Measurements from ENCODE around the gene ADPRHL1.
"Not testable (repeated sequence)": the region's sequence is repeated elsewhere in the genome, so short reads cannot be mapped to it uniquely, and the experiment has no call there.

Gene ADPRHL1

DNA sequence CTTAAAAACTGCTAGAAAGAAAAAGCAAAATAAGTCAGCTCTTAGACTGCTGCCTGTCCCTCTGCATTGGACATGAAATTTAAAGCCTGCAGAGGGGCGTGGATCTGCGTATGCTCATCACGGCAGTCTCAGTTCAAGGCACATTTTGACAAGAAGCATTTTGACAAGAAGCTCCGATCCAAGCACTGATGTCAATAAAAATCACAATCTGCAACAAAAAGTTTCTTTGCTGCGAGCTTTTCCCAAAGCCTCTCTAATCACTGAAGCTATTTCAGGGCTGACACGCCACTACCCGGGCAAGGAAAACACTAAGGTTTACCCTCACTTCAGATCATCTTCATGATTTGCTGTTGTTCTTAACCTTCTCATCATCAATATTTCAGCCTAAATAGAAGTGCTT, 29.8 kb upstream of the ADPRHL1 start:
- in situ Hi-C loops (cut with MboI; ENCODE audit: low sequenced_read_pairs): no loop called here

DNA sequence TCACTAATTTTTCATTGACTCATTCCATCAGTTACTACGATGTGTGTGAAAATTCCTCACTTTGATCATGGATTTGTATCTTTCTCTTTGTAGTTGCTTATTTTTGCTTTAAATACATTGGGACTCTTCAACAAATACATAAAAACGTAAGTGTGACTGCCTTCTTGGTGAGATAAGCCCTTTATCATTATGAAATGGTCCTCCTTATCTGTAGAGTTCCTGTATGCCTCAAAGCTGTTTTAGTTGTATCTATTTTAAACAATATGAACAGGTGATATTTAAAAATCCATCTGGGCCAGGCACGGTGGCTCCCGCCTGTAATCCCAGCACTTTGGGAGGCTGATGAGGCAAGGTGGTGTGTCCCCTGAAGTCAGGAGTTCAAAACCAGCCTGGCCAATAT, 25.9 kb upstream of the ADPRHL1 start:
- in situ Hi-C loops (cut with MboI; ENCODE audit: low sequenced_read_pairs): no loop called here

DNA sequence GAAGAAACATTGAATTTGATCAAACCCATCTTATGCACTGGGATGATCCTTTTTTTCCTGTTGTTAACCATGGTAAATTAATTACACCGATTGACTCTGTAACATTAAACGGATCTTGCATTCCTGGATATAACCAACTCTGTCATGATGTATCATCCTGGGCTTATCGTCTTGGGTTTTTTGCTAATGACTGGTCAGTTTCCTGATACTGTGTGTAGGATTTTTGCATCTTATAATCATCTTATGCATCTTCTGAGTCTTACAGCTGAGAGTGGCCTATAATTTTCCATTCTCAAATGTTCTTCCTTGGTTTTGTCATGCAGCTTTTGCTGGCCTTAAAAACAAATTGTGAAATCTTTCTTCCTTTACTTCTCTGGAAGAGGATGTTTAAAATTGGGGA, 24.4 kb upstream of the ADPRHL1 start:
- in situ Hi-C loops (cut with MboI; ENCODE audit: low sequenced_read_pairs): no loop called here

DNA sequence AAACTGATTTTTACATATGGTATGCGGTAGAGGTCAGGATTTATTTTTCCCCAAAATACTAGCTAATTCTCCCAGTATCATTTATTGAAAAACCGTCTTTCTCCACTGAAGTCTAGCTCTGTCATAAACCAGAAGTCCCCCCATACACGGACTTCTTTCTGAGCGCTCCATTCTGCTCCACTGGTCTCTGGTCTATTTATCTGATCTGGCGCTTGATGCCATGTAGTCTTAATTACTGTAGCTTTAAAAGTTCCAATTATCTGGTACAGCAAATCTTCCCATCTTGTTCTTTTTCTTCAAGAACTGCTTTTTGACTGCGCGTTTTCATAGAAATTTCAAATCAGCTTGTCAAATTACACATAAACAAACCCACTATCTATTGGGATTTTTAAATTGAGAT, 23.5 kb upstream of the ADPRHL1 start:
- in situ Hi-C loops (cut with MboI; ENCODE audit: low sequenced_read_pairs): no loop called here

DNA sequence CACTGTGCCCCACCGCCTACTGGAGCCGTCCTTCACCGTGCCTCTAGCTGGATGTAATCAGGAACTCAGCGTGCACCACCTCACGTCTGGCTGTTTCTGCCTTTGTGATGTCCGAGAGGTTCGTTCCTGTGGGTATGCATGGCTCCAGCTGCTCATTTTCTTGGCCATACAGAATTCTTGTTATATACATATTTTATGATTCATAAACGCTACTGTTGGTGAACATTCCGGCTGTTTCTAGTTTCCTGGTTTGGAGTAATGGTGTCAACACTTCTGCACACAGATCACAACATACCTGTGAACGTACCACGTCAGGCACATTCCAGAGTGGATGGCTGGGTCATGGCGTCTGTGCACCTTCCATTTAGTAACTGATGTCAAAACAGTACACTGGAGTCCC, 22.6 kb upstream of the ADPRHL1 start:
- in situ Hi-C loops (cut with MboI; ENCODE audit: low sequenced_read_pairs): no loop called here

DNA sequence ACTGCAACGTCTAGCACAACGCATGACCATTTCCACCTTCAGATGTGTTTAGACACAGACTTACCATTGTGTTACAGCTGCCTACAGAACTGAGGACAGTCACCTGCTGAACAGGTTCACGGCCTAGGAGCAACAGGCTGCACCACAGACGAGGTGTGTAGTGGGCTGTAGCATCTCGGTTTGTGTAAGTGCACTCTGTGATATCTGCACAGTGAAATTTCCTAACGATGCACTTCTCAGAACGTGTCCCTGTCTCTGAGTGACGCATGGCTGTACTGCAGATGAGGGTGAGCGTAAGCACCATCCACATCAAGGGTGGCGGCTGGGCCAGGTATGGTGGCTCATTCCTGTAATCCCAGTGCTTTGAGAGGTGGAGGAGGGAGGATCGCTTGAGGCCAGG, 22.0 kb upstream of the ADPRHL1 start:
- in situ Hi-C loops (cut with MboI; ENCODE audit: low sequenced_read_pairs): no loop called here

DNA sequence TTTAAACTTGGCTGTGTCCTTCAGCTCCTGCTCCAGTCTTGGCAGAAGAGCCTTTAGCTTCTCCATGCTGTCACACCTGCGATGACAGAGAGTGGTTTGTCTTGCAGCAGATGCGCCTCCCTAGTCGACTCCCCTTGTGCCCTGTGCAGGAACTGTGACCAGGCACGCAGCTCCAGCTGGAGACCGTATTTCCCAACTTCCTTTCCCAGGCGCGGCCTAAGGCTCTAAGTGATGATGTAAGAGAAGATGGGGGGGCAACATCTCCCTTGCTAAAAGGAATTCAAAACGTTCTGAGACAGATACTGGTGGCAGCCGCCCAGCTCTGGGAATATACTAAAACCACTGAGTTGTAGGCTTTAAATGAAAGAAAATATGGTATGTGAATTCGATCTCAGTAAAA, 20.9 kb upstream of the ADPRHL1 start:
- in situ Hi-C loops (cut with MboI; ENCODE audit: low sequenced_read_pairs): no loop called here

DNA sequence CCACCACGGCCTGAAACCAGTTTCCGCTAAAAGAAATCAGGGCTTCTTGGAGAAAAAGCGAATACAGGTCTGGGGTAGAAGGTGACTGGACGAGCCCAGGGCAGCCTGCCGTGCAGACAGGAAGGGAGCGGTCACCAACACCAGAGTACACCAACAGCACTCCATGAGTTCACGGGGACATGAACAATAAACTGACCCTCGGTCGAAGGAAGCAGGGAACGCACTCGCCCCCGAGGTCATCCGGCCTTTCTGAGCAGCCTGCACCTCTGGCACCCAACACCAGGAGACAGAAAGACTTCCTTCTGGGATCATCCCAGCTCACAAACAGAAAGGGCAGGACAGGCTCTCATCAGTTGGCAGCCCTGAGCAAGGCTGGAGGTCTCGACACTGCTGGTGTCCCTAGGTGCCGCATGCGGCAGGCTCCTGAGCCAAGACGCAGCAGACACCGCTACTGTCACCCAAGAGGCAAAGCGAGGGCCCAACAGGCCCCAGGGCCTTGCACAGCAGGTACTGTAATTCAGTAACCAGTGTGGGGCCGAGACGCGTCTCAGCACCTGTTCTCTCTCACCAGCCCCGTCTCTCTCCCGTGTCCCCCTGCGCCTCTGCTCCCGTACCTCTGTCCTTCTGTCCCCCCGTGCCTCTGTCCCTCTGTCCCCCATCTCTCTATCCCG, 19.2 kb upstream of the ADPRHL1 start:
- in situ Hi-C loops (cut with MboI; ENCODE audit: low sequenced_read_pairs): no loop called here

DNA sequence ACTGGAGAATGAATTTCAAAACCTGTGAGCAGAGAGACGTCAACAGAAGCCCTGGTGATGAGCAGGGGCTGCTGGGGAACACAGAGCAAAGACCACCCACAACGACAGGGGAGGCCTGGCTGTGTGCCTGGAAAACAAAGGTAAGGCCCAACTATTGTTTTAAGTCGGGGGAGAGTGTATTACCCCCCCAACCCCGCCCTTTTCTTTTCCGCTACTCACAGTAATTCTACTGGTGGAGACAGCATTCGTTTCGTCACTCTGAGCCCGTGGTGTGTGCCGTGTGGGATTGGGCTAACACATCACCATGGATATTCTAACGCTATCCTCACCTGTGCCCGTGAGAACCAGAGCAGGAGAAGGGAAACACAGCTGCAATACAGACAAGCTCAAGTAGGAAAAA, 18.6 kb upstream of the ADPRHL1 start:
- in situ Hi-C loops (cut with MboI; ENCODE audit: low sequenced_read_pairs): no loop called here

DNA sequence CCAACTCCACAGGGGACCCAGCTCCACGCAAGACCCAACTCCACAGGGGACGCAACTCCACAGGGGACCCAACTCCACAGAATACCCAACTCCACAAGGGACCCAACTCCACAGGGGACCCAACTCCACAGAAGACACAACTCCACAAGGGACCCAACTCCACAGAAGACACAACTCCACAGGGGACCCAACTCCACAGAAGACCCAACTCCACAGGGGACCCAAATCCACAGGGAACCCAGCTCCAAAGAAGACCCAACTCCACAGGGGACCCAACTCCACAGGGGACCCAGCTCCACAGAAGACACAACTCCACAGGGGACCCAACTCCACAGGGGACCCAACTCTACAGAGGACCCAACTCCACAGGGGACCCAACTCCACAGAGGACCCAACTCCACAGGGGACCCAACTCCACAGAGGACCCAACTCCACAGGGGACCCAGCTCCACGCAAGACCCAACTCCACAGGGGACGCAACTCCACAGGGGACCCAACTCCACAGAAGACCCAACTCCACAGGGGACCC, 17.4 kb upstream of the ADPRHL1 start:
- in situ Hi-C loops (cut with MboI; ENCODE audit: low sequenced_read_pairs): not testable (repeated sequence)

DNA sequence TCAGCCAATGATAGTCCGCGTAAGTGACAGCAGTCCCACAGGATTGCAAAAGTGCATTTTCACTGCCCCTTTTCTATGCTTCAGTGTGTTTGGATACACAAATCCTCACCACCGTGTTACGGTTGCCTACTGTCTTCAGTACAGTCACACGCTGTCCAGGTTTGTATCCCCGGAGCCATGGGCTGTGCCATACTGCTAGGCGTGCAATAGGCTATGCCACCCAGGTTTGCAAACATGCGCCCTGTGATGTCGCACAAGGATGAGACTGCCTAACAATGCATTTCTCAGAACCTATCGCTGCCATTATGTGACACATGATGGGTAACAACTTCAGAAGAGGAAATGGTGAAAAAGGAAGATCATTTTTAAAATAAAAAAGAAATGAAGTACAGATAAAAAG, 16.8 kb upstream of the ADPRHL1 start:
- in situ Hi-C loops (cut with MboI; ENCODE audit: low sequenced_read_pairs): no loop called here

DNA sequence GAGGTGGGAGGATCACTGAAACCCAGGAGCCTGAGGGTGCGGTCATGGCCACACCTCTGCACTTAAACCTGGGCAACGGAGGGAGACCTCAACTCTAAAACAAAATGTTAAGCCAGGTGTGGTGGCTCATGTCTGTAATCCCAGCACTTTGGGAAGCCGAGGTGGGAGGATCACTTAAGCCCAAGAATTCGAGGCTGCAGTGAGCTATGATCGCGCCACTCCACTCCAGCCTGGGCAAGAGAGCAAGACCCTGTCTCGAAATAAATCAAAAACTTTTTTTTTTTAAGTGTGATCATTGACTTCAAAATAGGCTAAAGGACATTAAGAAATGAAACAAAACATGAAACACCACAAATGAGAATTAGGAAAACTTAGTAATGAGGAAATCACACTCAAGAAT, 16.3 kb upstream of the ADPRHL1 start:
- in situ Hi-C loops (cut with MboI; ENCODE audit: low sequenced_read_pairs): no loop called here

DNA sequence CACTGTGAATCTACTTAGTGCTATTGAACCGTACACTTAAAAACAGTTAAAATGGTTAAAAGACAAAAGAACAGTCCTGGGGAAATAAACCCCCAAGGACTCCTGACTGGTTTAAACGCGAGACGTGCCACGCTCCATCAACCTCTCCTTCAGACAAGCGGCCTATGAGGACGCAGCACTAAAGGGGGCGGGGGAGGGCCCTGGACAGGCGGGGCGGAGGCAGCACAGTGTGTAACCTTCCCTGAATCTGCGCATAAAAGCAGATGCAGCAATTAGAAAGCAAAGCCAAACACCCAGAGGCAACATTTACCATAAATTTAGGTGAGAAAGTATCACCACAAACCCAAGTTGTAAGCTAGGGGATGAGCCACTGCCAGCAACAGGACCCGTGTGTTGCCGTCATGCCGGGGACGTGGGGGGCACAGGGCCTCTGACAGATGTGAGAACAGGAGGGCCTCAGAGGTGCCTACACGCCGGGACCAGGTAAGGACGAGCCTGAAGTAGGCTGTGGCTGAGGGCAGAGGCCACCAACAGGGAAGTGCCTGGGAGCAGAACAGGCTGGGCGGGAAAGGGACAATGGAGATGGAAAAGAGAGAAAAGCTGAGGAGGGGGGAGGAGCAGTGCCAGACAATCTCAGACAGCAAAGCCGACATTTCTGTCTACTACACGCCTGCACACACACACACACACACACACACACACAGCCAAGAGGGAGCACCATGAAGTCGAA, 15.3 kb upstream of the ADPRHL1 start:
- in situ Hi-C loops (cut with MboI; ENCODE audit: low sequenced_read_pairs): no loop called here

DNA sequence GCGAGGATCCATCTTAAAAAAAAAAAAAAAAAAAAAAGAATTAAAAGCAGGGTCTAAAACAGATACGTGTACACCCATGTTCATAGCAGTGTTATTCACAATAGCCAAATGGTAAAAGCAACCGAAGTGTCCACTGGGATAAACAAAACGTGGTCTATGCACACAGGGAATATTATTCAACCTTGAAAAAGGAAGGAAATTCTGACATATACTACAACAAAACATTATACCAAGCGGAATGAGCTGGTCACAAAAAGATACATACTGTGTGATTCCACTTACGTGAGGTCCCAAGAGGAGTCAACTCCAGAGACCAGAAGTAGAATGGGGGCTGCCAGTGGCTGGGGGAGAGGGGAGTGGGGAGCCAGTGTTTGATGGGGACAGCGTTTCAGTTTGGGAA, 14.7 kb upstream of the ADPRHL1 start:
- in situ Hi-C loops (cut with MboI; ENCODE audit: low sequenced_read_pairs): no loop called here

DNA sequence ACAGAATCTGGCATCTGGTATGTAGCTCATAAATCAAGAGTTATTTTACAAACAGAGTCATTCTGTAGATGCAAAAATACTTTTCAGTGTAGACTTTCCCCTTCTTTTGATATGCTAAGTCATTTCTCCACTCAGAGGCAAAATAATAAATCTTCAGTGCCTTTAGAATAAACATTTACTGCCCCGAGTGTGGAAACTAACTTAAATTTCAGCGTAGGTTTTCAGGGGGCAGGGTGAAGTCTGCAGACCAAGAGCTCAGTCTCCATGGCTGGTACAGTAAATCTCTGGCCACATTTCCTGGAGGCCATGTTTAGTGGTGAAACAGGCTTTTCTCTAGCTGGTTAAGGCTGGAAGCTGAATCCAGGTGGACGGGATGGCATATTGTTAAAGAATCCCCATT, 13.1 kb upstream of the ADPRHL1 start:
- in situ Hi-C loops (cut with MboI; ENCODE audit: low sequenced_read_pairs): no loop called here

DNA sequence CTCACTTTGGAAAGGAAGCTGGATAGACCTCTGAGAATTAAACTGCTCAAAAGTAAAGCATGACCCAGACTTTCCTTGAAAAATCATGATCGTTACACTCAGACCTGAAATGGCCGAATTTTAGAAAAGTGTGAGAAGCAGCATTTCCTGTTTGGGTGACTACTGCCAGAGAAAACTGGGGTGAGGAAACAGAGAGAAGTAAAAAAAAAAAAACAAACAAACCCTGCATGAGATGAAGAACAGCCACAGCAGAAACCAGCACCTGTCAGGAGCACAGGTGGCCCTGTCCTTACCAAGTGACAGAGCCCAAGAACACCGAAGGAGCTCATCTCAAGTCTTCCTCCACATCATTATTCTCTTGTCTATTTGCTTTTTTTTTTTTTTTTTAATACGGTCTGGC, 12.0 kb upstream of the ADPRHL1 start:
- in situ Hi-C loops (cut with MboI; ENCODE audit: low sequenced_read_pairs): no loop called here

DNA sequence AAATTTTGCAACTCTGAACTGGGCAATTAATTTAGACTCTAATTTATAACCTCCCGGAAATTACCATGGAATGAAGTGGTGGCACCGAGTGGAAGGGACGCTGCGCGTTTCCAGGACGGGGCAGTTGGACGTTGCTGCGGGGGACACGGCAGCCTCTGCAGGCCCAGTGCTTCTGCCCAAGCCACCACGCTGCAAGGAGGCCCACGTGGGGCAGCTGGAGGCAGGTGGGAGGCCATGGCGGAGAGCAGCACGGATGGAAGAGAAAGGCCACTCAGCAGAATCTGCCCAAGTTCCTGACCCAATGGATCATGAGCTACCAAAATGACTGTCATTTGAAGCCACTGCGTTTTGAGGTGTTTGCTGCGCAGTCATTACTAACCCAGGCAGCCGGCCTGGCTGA, 11.2 kb upstream of the ADPRHL1 start:
- in situ Hi-C loops (cut with MboI; ENCODE audit: low sequenced_read_pairs): no loop called here

DNA sequence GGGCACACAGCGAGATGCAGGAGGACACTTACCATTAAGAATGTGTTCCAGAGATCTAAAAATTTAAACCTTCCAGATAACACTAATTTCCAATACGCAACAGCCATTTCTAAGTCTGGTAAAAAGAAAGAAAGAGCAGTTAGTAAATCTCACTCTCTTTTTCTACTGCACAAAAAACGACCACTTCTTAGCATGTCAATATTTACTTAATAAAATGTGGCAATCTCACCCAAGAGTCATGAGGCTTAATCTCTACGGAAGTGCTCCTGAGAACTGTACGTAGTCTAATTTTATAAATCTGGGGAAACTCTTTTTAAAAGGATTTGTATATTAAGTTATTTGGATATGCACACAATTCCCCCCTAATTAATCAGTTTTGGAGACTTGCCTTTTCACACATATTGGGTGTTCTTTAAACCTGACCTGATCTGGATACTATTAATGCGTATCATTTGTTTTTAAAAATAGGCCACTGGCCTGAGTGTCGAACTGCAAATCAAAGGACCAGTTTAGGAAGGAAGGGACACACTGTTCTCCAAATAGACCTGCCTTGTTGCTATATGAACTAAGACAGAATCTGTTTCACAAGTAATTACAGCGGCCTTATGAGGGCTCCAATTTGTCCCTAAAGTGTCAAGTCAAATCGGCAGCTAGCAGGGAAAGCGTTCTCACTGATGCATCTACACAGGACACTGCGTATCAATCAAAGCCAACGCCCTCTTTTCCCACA, 7.9 kb upstream of the ADPRHL1 start:
- in situ Hi-C loops (cut with MboI; ENCODE audit: low sequenced_read_pairs): no loop called here

DNA sequence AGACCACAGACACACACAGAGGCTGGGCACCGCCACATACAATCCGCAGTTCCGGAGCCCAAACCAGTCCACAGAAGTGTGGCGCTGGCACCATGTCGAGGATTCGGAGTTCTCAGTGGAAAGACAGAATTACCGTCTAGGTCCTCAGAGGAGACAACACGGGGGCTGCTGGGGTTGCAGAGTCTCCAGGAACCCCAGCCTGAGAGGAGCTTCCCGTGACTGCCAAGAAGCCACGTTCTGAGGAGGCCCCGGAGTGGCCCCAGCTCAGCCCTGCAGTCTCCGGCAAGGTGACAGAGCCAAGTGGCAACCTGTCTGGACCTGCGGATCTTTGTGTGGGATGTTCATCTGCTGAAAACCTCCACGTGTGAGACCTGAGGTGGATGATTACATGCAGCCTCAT, 7.3 kb upstream of the ADPRHL1 start:
- in situ Hi-C loops (cut with MboI; ENCODE audit: low sequenced_read_pairs): no loop called here

DNA sequence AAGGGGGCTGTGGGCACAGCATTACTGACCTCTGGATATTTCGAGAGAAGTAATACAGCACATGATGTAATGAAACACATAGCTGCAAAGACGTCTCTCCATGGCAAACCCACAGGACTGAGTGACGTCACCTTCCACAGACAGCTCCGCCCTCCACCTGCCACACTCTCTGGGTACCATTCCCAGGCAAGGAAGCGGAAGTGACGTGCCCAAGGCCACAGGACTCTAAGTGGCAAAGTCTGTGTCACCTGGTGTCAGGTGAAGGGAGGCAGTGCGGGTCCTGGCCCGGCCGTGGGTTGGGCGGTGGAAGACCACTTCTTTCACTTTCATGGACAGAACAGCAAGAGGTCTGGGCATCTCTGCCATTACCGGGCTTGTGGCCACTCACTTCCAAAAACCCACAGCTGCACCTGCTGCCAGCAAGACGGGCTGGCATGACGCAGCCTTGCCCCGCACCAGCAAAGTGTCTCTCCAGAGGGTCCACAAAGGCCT, 6.8 kb upstream of the ADPRHL1 start:
- in situ Hi-C loops (cut with MboI; ENCODE audit: low sequenced_read_pairs): no loop called here

DNA sequence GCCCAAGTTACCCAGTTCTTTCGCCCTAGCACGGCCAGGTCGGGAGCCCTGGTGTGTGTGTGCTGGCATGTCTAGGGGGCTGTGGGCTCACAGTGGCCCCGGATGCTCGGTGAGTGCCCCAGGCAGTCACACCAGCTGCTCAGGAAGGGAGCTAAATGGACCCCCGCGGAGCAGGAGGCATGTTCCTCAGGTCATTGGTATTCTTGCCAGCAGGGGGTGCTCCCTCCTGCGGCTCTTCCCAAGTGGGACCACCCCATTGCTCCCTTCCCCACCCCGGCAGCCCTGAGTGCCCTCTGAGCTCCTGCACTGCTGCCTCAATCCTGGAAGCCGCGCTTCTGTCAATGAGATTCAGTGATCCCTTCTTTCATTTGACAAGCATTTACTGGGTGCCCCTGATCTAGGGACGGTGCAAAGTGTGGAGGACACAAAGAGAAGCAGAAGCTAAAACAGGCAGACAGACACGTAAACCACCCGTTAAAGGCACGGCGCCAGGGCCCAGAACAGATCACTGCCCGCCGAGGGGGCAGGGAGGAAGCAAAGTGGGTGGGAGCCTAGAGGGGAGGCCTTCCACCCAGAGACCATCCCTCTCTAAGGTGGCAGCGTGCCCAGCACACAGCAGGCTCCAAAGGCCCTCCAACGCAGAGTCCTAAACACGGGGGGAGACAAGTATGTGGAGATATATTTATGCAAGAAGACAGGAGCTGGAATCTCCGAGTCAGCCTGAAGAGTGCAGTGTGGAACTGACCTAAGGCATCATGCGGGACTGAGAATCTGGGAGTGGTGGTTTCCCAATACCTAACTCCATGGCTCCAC, 5.2 kb upstream of the ADPRHL1 start:
- in situ Hi-C loops (cut with MboI; ENCODE audit: low sequenced_read_pairs): no loop called here

Measured in HL-60/S4 treated with phorbol 12-myristate 13-acetate at 8.2 ng/mL for 4 days and 3 days (cell line).